MM.1S (cell line): ENCODE data around the gene STEAP1.

Experiments used
- EZH2 ChIP-seq: fragments of 300-600 bp; sonication (generic); optimal IDR thresholded peaks from 2 replicates; pipeline ENCODE3; 2017; ENCODE audit warnings: low read depth, mild to moderate bottlenecking, antibody characterized with exemption, low read length, mixed read lengths
- EZH2phosphoT487 ChIP-seq: fragments of 300-600 bp; sonication (generic); IDR thresholded peaks from 2 replicates; pipeline ENCODE4 v1.6.1; 2018; ENCODE audit warnings: antibody characterized with exemption, low read length
- TF ChIP-seq, protein P1 (sequence below): fragments of 300-600 bp; sonication (generic); IDR thresholded peaks from 2 replicates; pipeline ENCODE4 v1.5.1; 2016; ENCODE audit warnings: antibody characterized with exemption, low read length, mixed read lengths

DNA sequence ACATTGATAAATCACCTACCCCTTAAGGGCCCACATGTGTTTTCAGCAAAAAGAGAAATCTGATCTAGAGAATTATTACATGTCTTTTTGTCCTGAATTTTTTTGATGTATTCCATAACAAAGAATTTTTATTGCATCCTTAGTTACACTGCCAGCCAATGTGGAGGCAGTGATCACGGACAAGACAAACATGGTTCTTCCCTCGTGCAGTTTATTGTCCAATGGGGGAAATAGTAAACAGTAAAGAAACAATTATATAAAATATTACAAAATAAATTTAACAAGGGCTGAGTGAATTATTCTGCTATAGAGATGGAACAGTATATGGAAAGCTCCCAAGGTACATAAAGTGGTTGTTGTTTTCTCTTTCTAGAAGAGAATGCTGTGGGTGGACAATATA, 59.3 kb downstream of the STEAP1 start:
- TF ChIP-seq, protein P1, sequence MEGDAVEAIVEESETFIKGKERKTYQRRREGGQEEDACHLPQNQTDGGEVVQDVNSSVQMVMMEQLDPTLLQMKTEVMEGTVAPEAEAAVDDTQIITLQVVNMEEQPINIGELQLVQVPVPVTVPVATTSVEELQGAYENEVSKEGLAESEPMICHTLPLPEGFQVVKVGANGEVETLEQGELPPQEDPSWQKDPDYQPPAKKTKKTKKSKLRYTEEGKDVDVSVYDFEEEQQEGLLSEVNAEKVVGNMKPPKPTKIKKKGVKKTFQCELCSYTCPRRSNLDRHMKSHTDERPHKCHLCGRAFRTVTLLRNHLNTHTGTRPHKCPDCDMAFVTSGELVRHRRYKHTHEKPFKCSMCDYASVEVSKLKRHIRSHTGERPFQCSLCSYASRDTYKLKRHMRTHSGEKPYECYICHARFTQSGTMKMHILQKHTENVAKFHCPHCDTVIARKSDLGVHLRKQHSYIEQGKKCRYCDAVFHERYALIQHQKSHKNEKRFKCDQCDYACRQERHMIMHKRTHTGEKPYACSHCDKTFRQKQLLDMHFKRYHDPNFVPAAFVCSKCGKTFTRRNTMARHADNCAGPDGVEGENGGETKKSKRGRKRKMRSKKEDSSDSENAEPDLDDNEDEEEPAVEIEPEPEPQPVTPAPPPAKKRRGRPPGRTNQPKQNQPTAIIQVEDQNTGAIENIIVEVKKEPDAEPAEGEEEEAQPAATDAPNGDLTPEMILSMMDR = no peak
- TF ChIP-seq EZH2 (no peak), EZH2phosphoT487 (no peak)
